Heart left ventricle (tissue), 16 donors: ENCODE measurements around the gene NALCN. TPM values are rescaled to one million over a fixed set of nuclear protein-coding genes. Genes with fewer than 3 reads are reported as not detected.

Source experiments
- ATAC-seq, 4 donors: fragments of 200-7000 bp; cut with Tn5 transposase; one replicate each; pipeline ENCODE4 v1.9.1; 2020 to 2022; ENCODE audit warnings: moderate library complexity in 4 of 4, mild to moderate bottlenecking in 3 of 4, moderate number of reproducible peaks in 1 of 4
- DNase-seq, 5 donors: peaks; one replicate each; pipeline ENCODE4 v3.0.0-alpha.2; 2020
- H3K27ac ChIP-seq, 12 donors: fragments of 200-600 bp; sonication (generic) in 4 of 12; one replicate each; pipeline versions ENCODE4 v1.5.0 to v1.8.0; 2016 to 2022; ENCODE audit warnings: mild to moderate bottlenecking in 2 of 12
- H3K27me3 ChIP-seq, 9 donors: fragments of 200-600 bp; sonication (generic) in 2 of 9; one replicate each; pipeline versions ENCODE4 v1.5.1 to v1.8.0; 2016 to 2022; ENCODE audit warnings: mild to moderate bottlenecking in 3 of 9
- H3K36me3 ChIP-seq, 9 donors: fragments of 200-600 bp; sonication (generic) in 2 of 9; one replicate each; pipeline versions ENCODE4 v1.5.0 to v1.8.0; 2018 to 2022; ENCODE audit warnings: mild to moderate bottlenecking in 2 of 9
- H3K4me1 ChIP-seq, 12 donors: fragments of 200-600 bp; sonication (generic) in 4 of 12; one replicate each; pipeline versions ENCODE4 v1.5.0 to v1.8.0; 2016 to 2022; ENCODE audit warnings: mild to moderate bottlenecking in 3 of 12
- H3K4me3 ChIP-seq, 12 donors: fragments of 200-600 bp; sonication (generic) in 4 of 12; one replicate each; pipeline versions ENCODE4 v1.5.0 to v1.8.0; 2017 to 2022; ENCODE audit warnings: mild to moderate bottlenecking in 9 of 12, moderate library complexity in 4 of 12
- H3K9me3 ChIP-seq, 12 donors: fragments of 200-600 bp; sonication (generic) in 4 of 12; one replicate each; pipeline versions ENCODE4 v1.5.0 to v1.8.0; 2016 to 2022; ENCODE audit warnings: mild to moderate bottlenecking in 1 of 12
- CTCF ChIP-seq, 12 donors: fragments of 200-600 bp; sonication (generic) in 4 of 12; IDR thresholded peaks; one replicate each; pipeline versions ENCODE4 v1.5.0 to v1.8.0; 2018 to 2022; ENCODE audit warnings: antibody characterized with exemption in 12 of 12, mild to moderate bottlenecking in 5 of 12
- POLR2A ChIP-seq, 2 donors: fragments of 450-650 bp; IDR thresholded peaks; one replicate each; pipeline ENCODE4 v1.6.1; 2017; ENCODE audit warnings: antibody characterized with exemption in 2 of 2, mild to moderate bottlenecking in 2 of 2, moderate library complexity in 2 of 2
- WGBS, 4 donors: extraction: QIAGEN DNeasy Blood & Tissue Kit in 2 of 4; methylation state at CpG; one replicate each; pipeline versions ENCODE4 v1.1.5 to v1.1.7; 2013 to 2018; 5-methylcytosine and 5-hydroxymethylcytosine counted together
- intact Hi-C, 10 donors: fragments of 100-400 bp; cut with DNase I; formaldehyde crosslinking; loops; one replicate each; pipeline versions ENCODE4 v1.11.1 to v1.14.2; 2022
- polyA plus RNA-seq, 2 donors: library from polyadenylated mRNA; stranded (reverse); fragments of 200-250 nt; gene quantifications; one replicate each; pipeline ENCODE4 v1.2.3, GENCODE V29; 2013
- total RNA-seq, 9 donors: library from RNA; depleted of rRNA in 2 of 9; stranded (reverse); fragments of >200 nt in 2 of 9; fragmentation: NEBNext Ultra II Directional in 3 of 9; extraction: Animal tissue kit (Norgen Biotek cat#: 25700) in 3 of 9; gene quantifications; one replicate each; pipeline versions ENCODE4 v1.1.0 to v1.2.4, GENCODE V29; 2016 to 2023
- donor health status: ischemic (EF 13 %, LVEDD 7.1; RV severe dilation, severe dysfunction).
- donor health status: healthy with polysubstance abuse.
- donor health status: DM: no; HTN: yes; CAD: no.
- donor health status: DM: no; HTN: no; CAD: no.
- donor health status: ischemic (EF 25% LVEDD 6.9; RV normal size, moderate dysfunction).
- donor health status: ischemic (EF 25% LVEDD 5.7; RV mildly dilated, moderate dysfunction).
- donor health status: healthy.
- donor health status: DM: yes; HTN: yes; CAD: no.
- donor health status: ischemic (EF 35%, LVEDD 5.7; RV mildly dilated, moderate dysfunction).
- donor health status: nonischemic (EF 11% LVEDD 7.7; RV severe dilation, severe dysfunction).
- donor health status: DM: yes; HTN: yes; CAD: no.
- donor health status: PGD.
- donor health status: ischemic (EF 29% LVEDD 5.4; RV normal size, mild dysfunction).
- donor health status: nonischemic (EF 23%, LVEDD 6.1; RV moderate dilation, normal function).

NALCN gene
- total and polyA plus RNA-seq, 11 donors: 1.9 to 11.4 (median 6.8) TPM; not detected in 1

GRCh38 chr13:101455863-101456262 is 39.6 kb upstream of the NALCN start:
- H3K27ac ChIP-seq: no peak overlapping the region
- peaks cover 0 to 5% (median 0%) of the 10 kb centered on the region in 9 donors for H3K27me3 ChIP-seq
- no peak overlapping the region for H3K4me3 ChIP-seq
- intact Hi-C loops: loop anchor here in 2 of 10 donors (10.0 kb wide), 2 partner anchors 301 to 311 kb away; no protein-coding TSS in a partner anchor
- 29 to 42% (median 36%) methylated on average over 3 of the region's 3 CpGs for WGBS, 4 donors
- H3K9me3 ChIP-seq: no peaks in the 10 kb centered on the region
- H3K36me3 ChIP-seq: no peaks in the 10 kb centered on the region
- TF ChIP-seq POLR2A (IDR thresholded peaks at IDR 0.05) (no peak), CTCF (IDR thresholded peaks at IDR 0.05) (no peak)
- DNase-seq (no peak), ATAC-seq (no peak)
- peaks cover 0 to 7% (median 0%) of the 10 kb centered on the region in 12 donors for H3K4me1 ChIP-seq

GRCh38 chr13:101454767-101455166 is 38.5 kb upstream of the NALCN start:
- peak overlapping the region in 1 of 12 donors; percentile 13 for H3K4me3 ChIP-seq
- no peaks in the 10 kb centered on the region for H3K36me3 ChIP-seq
- intact Hi-C loops: loop anchor here in 2 of 10 donors (10.0 kb wide), 2 partner anchors 300 to 310 kb away; no protein-coding TSS in a partner anchor
- TF ChIP-seq POLR2A (IDR thresholded peaks at IDR 0.05) (no peak), CTCF (IDR thresholded peaks at IDR 0.05) (no peak)
- H3K27ac ChIP-seq: no peak overlapping the region
- DNase-seq (no peak), ATAC-seq (no peak)
- peaks cover 0 to 7% (median 0%) of the 10 kb centered on the region in 12 donors for H3K4me1 ChIP-seq
- WGBS, 4 donors: 65 to 69% (median 67%) methylated on average over 2 of the region's 2 CpGs
- no peaks in the 10 kb centered on the region for H3K9me3 ChIP-seq
- H3K27me3 ChIP-seq: peaks cover 0 to 5% (median 0%) of the 10 kb centered on the region in 9 donors

- 6 to 21% (median 9%) methylated on average over 15 to 41 of the region's 41 CpGs for WGBS, 4 donors
- TF ChIP-seq POLR2A (IDR thresholded peaks at IDR 0.05) (no peak), CTCF (IDR thresholded peaks at IDR 0.05) (peak in 7 of 12 donors; percentile 18 to 46 (median 37))
- Histone ChIP-seq H3K27me3 (peaks cover 0 to 5% (median 0%) of the 10 kb centered on the region in 9 donors), H3K9me3 (no peaks in the 10 kb centered on the region), H3K4me1 (peaks cover 0 to 7% (median 0%) of the 10 kb centered on the region in 12 donors), H3K36me3 (no peaks in the 10 kb centered on the region), H3K27ac (no peak overlapping the region), H3K4me3 (peak overlapping the region; percentile 8 to 65 (median 50))
- peak in 3 of 4 donors; percentile 54 to 71 (median 69) for ATAC-seq
- DNase-seq: peak in 2 of 5 donors; percentile 35 to 49
- intact Hi-C loops: loop anchor here in 2 of 10 donors (10.0 kb wide), 2 partner anchors 299 to 309 kb away; no protein-coding TSS in a partner anchor
These were observed 37.5 kb upstream of the NALCN start for GRCh38 chr13:101453784-101454201.

- ATAC-seq (peak in 3 of 4 donors; percentile 36 to 58 (median 40)), DNase-seq (peak in 2 of 5 donors; percentile 38 to 60)
- Histone ChIP-seq H3K27me3 (peaks cover 0 to 5% (median 0%) of the 10 kb centered on the region in 9 donors), H3K4me3 (peak within 1 kb of the TSS; percentile 8 to 65 (median 50)), H3K4me1 (peaks cover 0 to 7% (median 0%) of the 10 kb centered on the region in 12 donors), H3K27ac (peak within 1 kb of the TSS in 2 of 12 donors; percentile 20 to 25), H3K9me3 (no peaks in the 10 kb centered on the region), H3K36me3 (no peaks in the 10 kb centered on the region)
- 48 to 67% (median 62%) methylated on average over 18 of the region's 18 CpGs for WGBS, 4 donors
- intact Hi-C loops: loop anchor here in 2 of 10 donors (10.0 kb wide), 2 partner anchors 298 to 308 kb away; no protein-coding TSS in a partner anchor
- TF ChIP-seq CTCF (IDR thresholded peaks at IDR 0.05) (no peak), POLR2A (IDR thresholded peaks at IDR 0.05) (no peak)
These were observed 36.5 kb upstream of the NALCN start, which contains the start of gene ITGBL1 for GRCh38 chr13:101452519-101453485. Gene ITGBL1, plus strand, starts transcription at chr13:101452675. Its CDS starts 159 bp downstream, at chr13:101452834.
